B cell (primary cell): ENCODE results near the gene TRPM1. TPM values are rescaled to one million over a fixed set of nuclear protein-coding genes. Genes with fewer than 3 reads are reported as not detected.
A peak's percentile ranks its signal among the peaks of the same experiment; 100 is the strongest.

Experiments used
- ATAC-seq: fragments of 200-7000 bp; cut with Tn5 transposase; one replicate; pipeline ENCODE4 v1.10.0; 2021; ENCODE audit warnings: low read depth, mild to moderate bottlenecking, moderate number of reproducible peaks, moderate library complexity
- CTCF ChIA-PET: fragments of 350-600 bp; sonication (Branson Sonifier 250); formaldehyde crosslinking; loops from one replicate; lab custom pipeline; 2021; ENCODE audit warnings: antibody characterized with exemption, inconsistent platforms; lab: Charles Lee
- POLR2A ChIA-PET: fragments of 350-600 bp; sonication (Branson Sonifier 250); formaldehyde crosslinking; loops from one replicate; lab custom pipeline; 2021; ENCODE audit warnings: antibody characterized with exemption; lab: Charles Lee
- DNase-seq: peaks from one replicate; pipeline ENCODE4 v3.0.0; 2013
- H2AFZ ChIP-seq: 2 replicates; pipeline ENCODE4 v1.6.1; 2012; ENCODE audit warnings: mild to moderate bottlenecking, low read depth, low read length; ENCODE audit not compliant: insufficient read depth, poor library complexity, severe bottlenecking
- H3K27ac ChIP-seq, 2 donors: 1 replicate in 1 of 2; 2 replicates in 1 of 2; pipeline ENCODE4 v1.5.1; 2012 to 2013; ENCODE audit warnings: low read length in 2 of 2, mild to moderate bottlenecking in 2 of 2, moderate library complexity in 1 of 2
- H3K27me3 ChIP-seq, 4 experiments: fragments of 200-600 bp in 1 of 4; sonication (generic) in 1 of 4; replicated peaks in 1 of 4; 1 replicate in 2 of 4; 2 replicates in 2 of 4; pipeline versions ENCODE4 v1.6.1 to v1.7.0; 2013 to 2016; ENCODE audit warnings: low read length in 3 of 4, mild to moderate bottlenecking in 2 of 4, mixed read lengths in 1 of 4, moderate library complexity in 1 of 4; ENCODE audit not compliant: insufficient read depth in 4 of 4, control insufficient read depth in 3 of 4; ENCODE audit errors: control extremely low read depth in 1 of 4
- H3K36me3 ChIP-seq, 2 experiments: replicated peaks in 1 of 2; 1 replicate in 1 of 2; 2 replicates in 1 of 2; pipeline versions ENCODE4 v1.6.1 to v1.7.1; 2013; ENCODE audit warnings: low read length in 1 of 2; ENCODE audit not compliant: insufficient read depth in 2 of 2, control insufficient read depth in 1 of 2; ENCODE audit errors: control extremely low read depth in 1 of 2, extremely low read depth in 1 of 2
- H3K4me1 ChIP-seq, 2 donors: fragments of 200-600 bp in 1 of 2; sonication (generic) in 1 of 2; 1 replicate in 1 of 2; 2 replicates in 1 of 2; pipeline versions ENCODE4 v1.5.1 to v1.6.1; 2013 to 2017; ENCODE audit warnings: low read length in 2 of 2; ENCODE audit not compliant: control insufficient read depth in 2 of 2, insufficient read depth in 2 of 2
- H3K4me2 ChIP-seq: replicated peaks from 2 replicates; pipeline ENCODE3; 2012; ENCODE audit warnings: mild to moderate bottlenecking, low read depth, low read length; ENCODE audit not compliant: poor library complexity, severe bottlenecking
- H3K4me3 ChIP-seq, 5 experiments: fragments of 200-600 bp in 1 of 5; sonication (generic) in 1 of 5; 1 replicate in 3 of 5; 2 replicates in 2 of 5; pipeline versions ENCODE4 v1.5.1 to v1.7.0; 2011 to 2016; ENCODE audit warnings: low read length in 4 of 5, mild to moderate bottlenecking in 4 of 5, low read depth in 2 of 5, control low read depth in 1 of 5, moderate library complexity in 1 of 5; ENCODE audit not compliant: insufficient read depth in 1 of 5; ENCODE audit errors: control extremely low read depth in 1 of 5, extremely low read depth in 1 of 5
- H3K79me2 ChIP-seq: fragments of 200-600 bp; sonication (generic); one replicate; pipeline ENCODE4 v1.6.0; 2016; ENCODE audit warnings: low read length; ENCODE audit not compliant: control insufficient read depth, insufficient read depth
- H3K9ac ChIP-seq: fragments of 200-600 bp; sonication (generic); 2 replicates; pipeline ENCODE4 v1.6.1; 2017; ENCODE audit warnings: mild to moderate bottlenecking, low read length, moderate library complexity
- H3K9me3 ChIP-seq, 3 donors: one replicate each; pipeline versions ENCODE4 v1.6.1 to v1.7.1; 2013; ENCODE audit warnings: low read length in 2 of 3; ENCODE audit not compliant: control insufficient read depth in 2 of 3, insufficient read depth in 1 of 3; ENCODE audit errors: control extremely low read depth in 1 of 3
- H4K20me1 ChIP-seq: 2 replicates; pipeline ENCODE4 v1.6.0; 2012; ENCODE audit warnings: mild to moderate bottlenecking, low read length; ENCODE audit not compliant: insufficient read depth, control insufficient read depth, poor library complexity, severe bottlenecking
- H3K27ac Mint-ChIP-seq: one replicate; pipeline ENCODE4 v1.8.0; 2021; ENCODE audit warnings: mixed read lengths
- H3K27me3 Mint-ChIP-seq: one replicate; pipeline ENCODE4 v1.8.0; 2021; ENCODE audit warnings: mixed read lengths
- H3K4me1 Mint-ChIP-seq: one replicate; pipeline ENCODE4 v1.8.0; 2021; ENCODE audit warnings: mixed read lengths
- H3K4me3 Mint-ChIP-seq: one replicate; pipeline ENCODE4 v1.8.0; 2021; ENCODE audit warnings: mixed read lengths
- H3K9me3 Mint-ChIP-seq: one replicate; pipeline ENCODE4 v1.8.0; 2022; ENCODE audit warnings: mixed read lengths; ENCODE audit not compliant: insufficient read depth
- EZH2 ChIP-seq: IDR thresholded peaks from 2 replicates; pipeline ENCODE4 v1.6.1; 2012; ENCODE audit warnings: borderline replicate concordance, low read depth, mild to moderate bottlenecking, moderate library complexity, low read length; ENCODE audit not compliant: insufficient read depth, poor library complexity, severe bottlenecking
- WGBS: methylation state at CpG from one replicate; pipeline ENCODE4 v1.1.5; 2013; ENCODE audit warnings: missing lambda C conversion rate; ENCODE audit not compliant: insufficient coverage; 5-methylcytosine and 5-hydroxymethylcytosine counted together
- intact Hi-C: fragments of 100-400 bp; cut with micrococcal nuclease; formaldehyde crosslinking; loops from one replicate; pipeline ENCODE4 v1.10.0; 2022
- polyA plus RNA-seq: library from polyadenylated mRNA; depleted of rRNA; stranded (reverse); fragments of >200 nt; gene quantifications from 2 replicates; pipeline ENCODE4 v1.2.3, GENCODE V29; 2012
- total RNA-seq, 2 donors: library from RNA; stranded (reverse); fragments of 120-200 nt in 1 of 2; gene quantifications; 1 replicate in 1 of 2; 2 replicates in 1 of 2; pipeline versions ENCODE4 v1.2.3 to v1.2.4, GENCODE V29; 2013 to 2022
- TF ChIP-seq, protein P1 (sequence below): fragments of 200-600 bp; IDR thresholded peaks from one replicate; pipeline ENCODE4 v1.8.0; 2022; ENCODE audit warnings: antibody characterized with exemption, mild to moderate bottlenecking

Gene TRPM1
- total and polyA plus RNA-seq, 2 donors (not counting 1 experiment from before 2014, with no cell fraction given), result 0.07 TPM; not detected in 1

- ChIA-PET POLR2A (no interaction called here), CTCF (interaction anchor here (0.8 to 2.6 kb wide), 4 partner anchors 16 to 506 kb away, joined by 3 to 21 read pairs (median 4); no protein-coding TSS in a partner anchor)
- H3K9me3 Mint-ChIP-seq, result no peaks in the 10 kb centered on the region
- ATAC-seq, result peak; percentile 44
- H3K27me3 Mint-ChIP-seq, result no peaks in the 10 kb centered on the region
- H3K9ac ChIP-seq, result peak overlapping the region; percentile 44
- peak overlapping the region; percentile 56 for H3K4me2 ChIP-seq
- peaks cover 60 to 66% of the 10 kb centered on the region in 2 donors for H3K4me1 ChIP-seq
- H3K79me2 ChIP-seq, result peaks cover 98% of the 10 kb centered on the region
- H3K27me3 ChIP-seq, result no peaks in the 10 kb centered on the region
- 57% methylated on average over 3 of the region's 6 CpGs for WGBS
- intact Hi-C loops, result no loop called here
- H3K4me3 ChIP-seq, result peak overlapping the region in 4 of 5 experiments; percentile 9 to 36 (median 28)
- no peak overlapping the region for H2AFZ ChIP-seq
- H3K27ac Mint-ChIP-seq, result peak overlapping the region; percentile 26
- peak overlapping the region; percentile 75 for H3K4me3 Mint-ChIP-seq
- H3K27ac ChIP-seq, result peak overlapping the region; percentile 25 to 67
- peaks cover 59% of the 10 kb centered on the region for H4K20me1 ChIP-seq
- no peak for TF ChIP-seq EZH2
- TF ChIP-seq, protein P1, sequence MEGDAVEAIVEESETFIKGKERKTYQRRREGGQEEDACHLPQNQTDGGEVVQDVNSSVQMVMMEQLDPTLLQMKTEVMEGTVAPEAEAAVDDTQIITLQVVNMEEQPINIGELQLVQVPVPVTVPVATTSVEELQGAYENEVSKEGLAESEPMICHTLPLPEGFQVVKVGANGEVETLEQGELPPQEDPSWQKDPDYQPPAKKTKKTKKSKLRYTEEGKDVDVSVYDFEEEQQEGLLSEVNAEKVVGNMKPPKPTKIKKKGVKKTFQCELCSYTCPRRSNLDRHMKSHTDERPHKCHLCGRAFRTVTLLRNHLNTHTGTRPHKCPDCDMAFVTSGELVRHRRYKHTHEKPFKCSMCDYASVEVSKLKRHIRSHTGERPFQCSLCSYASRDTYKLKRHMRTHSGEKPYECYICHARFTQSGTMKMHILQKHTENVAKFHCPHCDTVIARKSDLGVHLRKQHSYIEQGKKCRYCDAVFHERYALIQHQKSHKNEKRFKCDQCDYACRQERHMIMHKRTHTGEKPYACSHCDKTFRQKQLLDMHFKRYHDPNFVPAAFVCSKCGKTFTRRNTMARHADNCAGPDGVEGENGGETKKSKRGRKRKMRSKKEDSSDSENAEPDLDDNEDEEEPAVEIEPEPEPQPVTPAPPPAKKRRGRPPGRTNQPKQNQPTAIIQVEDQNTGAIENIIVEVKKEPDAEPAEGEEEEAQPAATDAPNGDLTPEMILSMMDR, result no peak
- DNase-seq, result no peak
- peaks cover 9 to 69% of the 10 kb centered on the region in 2 experiments for H3K36me3 ChIP-seq
- H3K4me1 Mint-ChIP-seq, result peaks cover 79% of the 10 kb centered on the region
- no peaks in the 10 kb centered on the region for H3K9me3 ChIP-seq
These were observed 117.0 kb downstream of the TRPM1 start for GRCh38 chr15:30984542-30984941.

- Histone ChIP-seq H3K4me1 (peaks cover 61 to 68% of the 10 kb centered on the region in 2 donors), H3K4me2 (peak overlapping the region; percentile 56), H3K4me3 (peak overlapping the region in 2 of 5 experiments; percentile 26 to 36), H3K9ac (peak overlapping the region; percentile 44), H3K79me2 (peaks cover 98% of the 10 kb centered on the region), H4K20me1 (peaks cover 61% of the 10 kb centered on the region), H3K36me3 (peaks cover 9 to 73% of the 10 kb centered on the region in 2 experiments), H3K27ac (peak overlapping the region in 1 of 2 donors; percentile 67), H2AFZ (no peak overlapping the region), H3K9me3 (peaks cover 0 to 4% (median 0%) of the 10 kb centered on the region in 3 donors), H3K27me3 (no peaks in the 10 kb centered on the region)
- Mint-ChIP-seq H3K4me1 (peaks cover 80% of the 10 kb centered on the region), H3K27ac (peak overlapping the region; percentile 26), H3K9me3 (no peaks in the 10 kb centered on the region), H3K27me3 (no peaks in the 10 kb centered on the region), H3K4me3 (peak overlapping the region; percentile 75)
- ATAC-seq (no peak), DNase-seq (no peak)
- ChIA-PET CTCF (interaction anchor here (0.8 to 2.6 kb wide), 2 partner anchors 16 to 146 kb away, joined by 3 to 21 read pairs; no protein-coding TSS in a partner anchor), POLR2A (no interaction called here)
- WGBS, result 100% methylated on average over 2 of the region's 3 CpGs
- intact Hi-C loops, result no loop called here
- no peak for TF ChIP-seq EZH2
- TF ChIP-seq, protein P1, result no peak
These were observed 117.4 kb downstream of the TRPM1 start for GRCh38 chr15:30984118-30984517.
